GM23338 (cell line): Measurements from ENCODE around the gene IL11. TPM values are rescaled to one million over a fixed set of nuclear protein-coding genes. Genes with fewer than 3 reads are reported as not detected.

ENCODE experiments used
- ATAC-seq: fragments of 200-7000 bp; cut with Tn5 transposase; 3 replicates; pipeline ENCODE4 v1.9.1; 2020
- DNase-seq: peaks from one replicate; pipeline ENCODE4 v3.0.0-alpha.2; 2015; ENCODE audit warnings: low spot score
- H2AFZ ChIP-seq: fragments of 200-600 bp; sonication (generic); 2 replicates; pipeline ENCODE4 v1.8.0; 2016; ENCODE audit warnings: antibody characterized with exemption, mild to moderate bottlenecking, moderate library complexity
- H3F3A ChIP-seq: fragments of 200-600 bp; sonication (generic); replicated peaks from 2 replicates; pipeline ENCODE4 v1.8.0; 2017; ENCODE audit warnings: antibody characterized with exemption, mixed run types, low read depth
- H3K27ac ChIP-seq: fragments of 200-600 bp; sonication (generic); 2 replicates; pipeline ENCODE4 v1.6.1; 2016; ENCODE audit warnings: low read depth
- H3K27me3 ChIP-seq: fragments of 200-600 bp; sonication (generic); 2 replicates; pipeline ENCODE4 v1.8.0; 2016; ENCODE audit warnings: mild to moderate bottlenecking, mixed run types, moderate library complexity; ENCODE audit not compliant: insufficient read depth
- H3K36me3 ChIP-seq: fragments of 200-600 bp; sonication (generic); 2 replicates; pipeline ENCODE4 v1.8.0; 2016; ENCODE audit warnings: mild to moderate bottlenecking; ENCODE audit not compliant: insufficient read depth
- H3K4me1 ChIP-seq: fragments of 200-600 bp; sonication (generic); 2 replicates; pipeline ENCODE4 v1.8.0; 2016; ENCODE audit warnings: mild to moderate bottlenecking, moderate library complexity; ENCODE audit not compliant: insufficient read depth
- H3K4me2 ChIP-seq: fragments of 200-600 bp; sonication (generic); 2 replicates; pipeline ENCODE4 v1.7.1; 2017; ENCODE audit warnings: mixed run types
- H3K4me3 ChIP-seq: fragments of 200-600 bp; sonication (generic); 2 replicates; pipeline ENCODE4 v1.6.1; 2016; ENCODE audit warnings: mixed run types
- H3K79me2 ChIP-seq: fragments of 200-600 bp; sonication (generic); replicated peaks from 2 replicates; pipeline ENCODE4 v1.8.0; 2017; ENCODE audit warnings: mild to moderate bottlenecking; ENCODE audit not compliant: insufficient read depth
- H3K9me2 ChIP-seq: fragments of 200-600 bp; sonication (generic); 2 replicates; pipeline ENCODE4 v1.8.0; 2017; ENCODE audit not compliant: insufficient read depth
- H4K20me1 ChIP-seq: fragments of 200-600 bp; sonication (generic); replicated peaks from 2 replicates; pipeline ENCODE4 v1.8.0; 2017; ENCODE audit warnings: mild to moderate bottlenecking; ENCODE audit not compliant: insufficient read depth
- H3K27ac Mint-ChIP-seq: 2 replicates; pipeline ENCODE4 v1.8.0; 2020; ENCODE audit warnings: inconsistent platforms, mild to moderate bottlenecking, moderate library complexity, mixed read lengths
- H3K27me3 Mint-ChIP-seq: 3 replicates; pipeline ENCODE4 v1.8.0; 2022; ENCODE audit warnings: low read depth, mild to moderate bottlenecking, moderate library complexity, mixed read lengths, inconsistent platforms; ENCODE audit not compliant: insufficient read depth, poor library complexity
- H3K36me3 Mint-ChIP-seq: 3 replicates; pipeline ENCODE4 v1.8.0; 2021; ENCODE audit warnings: low read depth, mild to moderate bottlenecking, inconsistent platforms, moderate library complexity, mixed read lengths
- H3K4me1 Mint-ChIP-seq: 3 replicates; pipeline ENCODE4 v1.8.0; 2020; ENCODE audit warnings: mild to moderate bottlenecking, inconsistent platforms, mixed read lengths
- H3K4me3 Mint-ChIP-seq: 3 replicates; pipeline ENCODE4 v1.8.0; 2021; ENCODE audit warnings: moderate library complexity, mild to moderate bottlenecking, inconsistent platforms, mixed read lengths
- H3K9me3 Mint-ChIP-seq: 3 replicates; pipeline ENCODE4 v1.8.0; 2020; ENCODE audit warnings: moderate library complexity, mild to moderate bottlenecking, inconsistent platforms, mixed read lengths
- EZH2 ChIP-seq: fragments of 200-600 bp; sonication (generic); IDR thresholded peaks from one replicate; pipeline ENCODE4 v1.8.0; 2017; ENCODE audit warnings: antibody characterized with exemption, mild to moderate bottlenecking, low read depth; ENCODE audit not compliant: unreplicated experiment
- EZH2phosphoT487 ChIP-seq: fragments of 200-600 bp; sonication (generic); IDR thresholded peaks from one replicate; pipeline ENCODE4 v1.8.1; 2018; ENCODE audit warnings: antibody characterized with exemption; ENCODE audit not compliant: unreplicated experiment
- JUNB ChIP-seq: IDR thresholded peaks from one replicate; pipeline ENCODE4 v1.6.1; 2016; ENCODE audit warnings: antibody characterized with exemption; ENCODE audit not compliant: unreplicated experiment
- NANOG ChIP-seq: IDR thresholded peaks from 2 replicates; pipeline ENCODE4 v1.6.1; 2016; ENCODE audit warnings: antibody characterized with exemption, borderline replicate concordance
- POLR2AphosphoS5 ChIP-seq: IDR thresholded peaks from 2 replicates; pipeline ENCODE4 v1.6.1; 2016; ENCODE audit warnings: antibody characterized with exemption, low read depth
- STAT1 ChIP-seq: IDR thresholded peaks from one replicate; pipeline ENCODE4 v1.6.1; 2016; ENCODE audit warnings: antibody characterized with exemption; ENCODE audit not compliant: unreplicated experiment
- ZNF114 ChIP-seq: fragments of 250-450 bp; sonication (Bioruptor Pico); IDR thresholded peaks from 2 replicates; pipeline ENCODE4 v1.5.0; 2020; ENCODE audit warnings: mild to moderate bottlenecking, moderate library complexity
- ZNF462 ChIP-seq: fragments of 250-450 bp; sonication (Bioruptor Pico); IDR thresholded peaks from 2 replicates; pipeline ENCODE4 v1.5.0; 2020; ENCODE audit warnings: mild to moderate bottlenecking, moderate library complexity
- polyA plus RNA-seq: library from polyadenylated mRNA; unstranded; fragments of >200 nt; fragmentation: Nextera tagmentation; extraction: Ambion mirVana; gene quantifications from 2 replicates; pipeline ENCODE4 v1.2.1, GENCODE V29; 2016
- total RNA-seq: library from RNA; depleted of rRNA; stranded (reverse); fragments of >200 nt; shearing (Covaris generic); gene quantifications from 2 replicates; pipeline ENCODE4 v1.2.3, GENCODE V29; 2014
- TF ChIP-seq, protein P1 (sequence below): IDR thresholded peaks from 2 replicates; pipeline ENCODE4 v1.6.1; 2016; ENCODE audit warnings: antibody characterized with exemption
- TF ChIP-seq, protein P2 (sequence below), 2 experiments: fragments of 200-600 bp in 1 of 2; sonication (generic) in 1 of 2; conservative IDR thresholded peaks; 2 replicates each; pipeline versions ENCODE4 v1.5.1 to v1.6.1; 2016 to 2017; ENCODE audit warnings: antibody characterized with exemption in 2 of 2, low read depth in 2 of 2, mild to moderate bottlenecking in 2 of 2, moderate library complexity in 1 of 2

IL11 gene
- total and polyA plus RNA-seq, 2 experiments from 2014 or later, result 0.58 to 2.2 TPM

- peaks cover 38% of the 10 kb centered on the region for H4K20me1 ChIP-seq
- peaks cover 48% of the 10 kb centered on the region for H3K36me3 Mint-ChIP-seq
- H3K9me3 Mint-ChIP-seq, result no peaks in the 10 kb centered on the region; the same call in 2 of the 3 replicates
- H3K27ac ChIP-seq, result peak overlapping the region; percentile 15; the same call in 1 of the 2 replicates
- no peaks in the 10 kb centered on the region for H3K9me2 ChIP-seq
- TF ChIP-seq, protein P1, sequence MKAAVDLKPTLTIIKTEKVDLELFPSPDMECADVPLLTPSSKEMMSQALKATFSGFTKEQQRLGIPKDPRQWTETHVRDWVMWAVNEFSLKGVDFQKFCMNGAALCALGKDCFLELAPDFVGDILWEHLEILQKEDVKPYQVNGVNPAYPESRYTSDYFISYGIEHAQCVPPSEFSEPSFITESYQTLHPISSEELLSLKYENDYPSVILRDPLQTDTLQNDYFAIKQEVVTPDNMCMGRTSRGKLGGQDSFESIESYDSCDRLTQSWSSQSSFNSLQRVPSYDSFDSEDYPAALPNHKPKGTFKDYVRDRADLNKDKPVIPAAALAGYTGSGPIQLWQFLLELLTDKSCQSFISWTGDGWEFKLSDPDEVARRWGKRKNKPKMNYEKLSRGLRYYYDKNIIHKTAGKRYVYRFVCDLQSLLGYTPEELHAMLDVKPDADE, result no peak
- TF ChIP-seq ZNF462, result no peak
- TF ChIP-seq JUNB, result no peak
- no peak for TF ChIP-seq NANOG
- no peak for TF ChIP-seq EZH2phosphoT487
- TF ChIP-seq POLR2AphosphoS5, result no peak; the same call in 1 of the 2 replicates
- TF ChIP-seq, protein P2, sequence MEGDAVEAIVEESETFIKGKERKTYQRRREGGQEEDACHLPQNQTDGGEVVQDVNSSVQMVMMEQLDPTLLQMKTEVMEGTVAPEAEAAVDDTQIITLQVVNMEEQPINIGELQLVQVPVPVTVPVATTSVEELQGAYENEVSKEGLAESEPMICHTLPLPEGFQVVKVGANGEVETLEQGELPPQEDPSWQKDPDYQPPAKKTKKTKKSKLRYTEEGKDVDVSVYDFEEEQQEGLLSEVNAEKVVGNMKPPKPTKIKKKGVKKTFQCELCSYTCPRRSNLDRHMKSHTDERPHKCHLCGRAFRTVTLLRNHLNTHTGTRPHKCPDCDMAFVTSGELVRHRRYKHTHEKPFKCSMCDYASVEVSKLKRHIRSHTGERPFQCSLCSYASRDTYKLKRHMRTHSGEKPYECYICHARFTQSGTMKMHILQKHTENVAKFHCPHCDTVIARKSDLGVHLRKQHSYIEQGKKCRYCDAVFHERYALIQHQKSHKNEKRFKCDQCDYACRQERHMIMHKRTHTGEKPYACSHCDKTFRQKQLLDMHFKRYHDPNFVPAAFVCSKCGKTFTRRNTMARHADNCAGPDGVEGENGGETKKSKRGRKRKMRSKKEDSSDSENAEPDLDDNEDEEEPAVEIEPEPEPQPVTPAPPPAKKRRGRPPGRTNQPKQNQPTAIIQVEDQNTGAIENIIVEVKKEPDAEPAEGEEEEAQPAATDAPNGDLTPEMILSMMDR (conservative IDR thresholded peaks at IDR 0.05; ENCODE audit: low read depth in 2 of 2), result no peak
- no peak for TF ChIP-seq EZH2
- no peak for TF ChIP-seq ZNF114 (CRISPR knock-in tag)
- no peak for TF ChIP-seq STAT1
- H3K4me3 ChIP-seq, result no peak overlapping the region
- H3K4me2 ChIP-seq, result no peak overlapping the region
- ATAC-seq, result no peak
- H3F3A ChIP-seq, result peaks cover 54% of the 10 kb centered on the region
- peaks cover 69% of the 10 kb centered on the region for H3K4me1 Mint-ChIP-seq
- no peak for DNase-seq
- H3K4me1 ChIP-seq, result peaks cover 66% of the 10 kb centered on the region
- H3K27ac Mint-ChIP-seq, result no peak overlapping the region
- peaks cover 40% of the 10 kb centered on the region for H3K27me3 Mint-ChIP-seq
- no peak overlapping the region for H2AFZ ChIP-seq
- H3K79me2 ChIP-seq, result peaks cover 24% of the 10 kb centered on the region
- H3K27me3 ChIP-seq, result no peaks in the 10 kb centered on the region
- H3K4me3 Mint-ChIP-seq, result no peak overlapping the region; the same call in 2 of the 3 replicates
- peaks cover 11% of the 10 kb centered on the region; the same call in 1 of the 2 replicates for H3K36me3 ChIP-seq
Observed at GRCh38 chr19:55391191-55391670, 21.0 kb upstream of the IL11 start.
